AG04449 (cell line): ENCODE data around the gene CTNNAL1.
"Not testable (repeated sequence)": the region's sequence is repeated elsewhere in the genome, so short reads cannot be mapped to it uniquely, and the experiment has no call there.

Experiments
- CTCF ChIA-PET: fragments of 350-600 bp; formaldehyde crosslinking; extraction: SDS; loops from one replicate; lab custom pipeline; 2021; ENCODE audit warnings: antibody characterized with exemption; lab: Yijun Ruan, JAX
- POLR2A ChIA-PET: fragments of 400-600, 350-600 bp; formaldehyde crosslinking; extraction: SDS; loops from one replicate; lab custom pipeline; 2020; ENCODE audit warnings: antibody characterized with exemption, inconsistent platforms; lab: Yijun Ruan, JAX
- DNase-seq: peaks from one replicate; pipeline ENCODE4 v3.0.0-alpha.2; 2010; ENCODE audit warnings: low read depth, low spot score
- H3K4me3 ChIP-seq: 2 replicates; pipeline ENCODE4 v1.5.1; 2011; ENCODE audit warnings: low read depth, mild to moderate bottlenecking, control low read depth, low read length
- TF ChIP-seq, protein P1 (sequence below): IDR thresholded peaks from one replicate; pipeline ENCODE4 v1.5.1; 2011; ENCODE audit warnings: mild to moderate bottlenecking, moderate library complexity, low read length, control low read depth, inconsistent platforms; ENCODE audit not compliant: insufficient read depth; ENCODE audit errors: missing control alignments

The CTNNAL1 gene

DNA sequence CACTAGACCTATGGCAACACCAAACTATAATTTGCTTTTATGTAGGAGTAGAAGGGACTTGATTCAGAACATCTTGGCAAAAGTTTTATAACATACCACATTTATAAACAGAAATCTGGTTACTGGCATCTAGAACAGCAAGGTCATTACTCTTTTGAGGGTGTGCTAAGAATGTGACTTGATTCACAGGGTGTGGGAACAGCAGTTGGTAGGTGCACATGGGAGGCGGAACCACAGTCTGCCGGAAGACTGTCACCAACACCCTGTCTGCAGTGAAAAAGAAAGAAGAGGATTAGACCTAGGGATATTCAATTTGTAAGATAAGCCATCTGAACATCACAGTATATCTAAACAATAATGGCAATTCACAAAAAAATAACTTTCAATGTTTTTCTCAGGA, 102.4 kb downstream of the CTNNAL1 start:
- ChIA-PET CTCF (no interaction called here), POLR2A (no interaction called here)
- TF ChIP-seq, protein P1, sequence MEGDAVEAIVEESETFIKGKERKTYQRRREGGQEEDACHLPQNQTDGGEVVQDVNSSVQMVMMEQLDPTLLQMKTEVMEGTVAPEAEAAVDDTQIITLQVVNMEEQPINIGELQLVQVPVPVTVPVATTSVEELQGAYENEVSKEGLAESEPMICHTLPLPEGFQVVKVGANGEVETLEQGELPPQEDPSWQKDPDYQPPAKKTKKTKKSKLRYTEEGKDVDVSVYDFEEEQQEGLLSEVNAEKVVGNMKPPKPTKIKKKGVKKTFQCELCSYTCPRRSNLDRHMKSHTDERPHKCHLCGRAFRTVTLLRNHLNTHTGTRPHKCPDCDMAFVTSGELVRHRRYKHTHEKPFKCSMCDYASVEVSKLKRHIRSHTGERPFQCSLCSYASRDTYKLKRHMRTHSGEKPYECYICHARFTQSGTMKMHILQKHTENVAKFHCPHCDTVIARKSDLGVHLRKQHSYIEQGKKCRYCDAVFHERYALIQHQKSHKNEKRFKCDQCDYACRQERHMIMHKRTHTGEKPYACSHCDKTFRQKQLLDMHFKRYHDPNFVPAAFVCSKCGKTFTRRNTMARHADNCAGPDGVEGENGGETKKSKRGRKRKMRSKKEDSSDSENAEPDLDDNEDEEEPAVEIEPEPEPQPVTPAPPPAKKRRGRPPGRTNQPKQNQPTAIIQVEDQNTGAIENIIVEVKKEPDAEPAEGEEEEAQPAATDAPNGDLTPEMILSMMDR = no peak
- no peak overlapping the region for H3K4me3 ChIP-seq
- DNase-seq = no peak

- TF ChIP-seq, protein P1 = no peak
- DNase-seq = no peak
- CTCF ChIA-PET = interaction anchor here (0.8 kb wide), 1 partner anchor 12 kb away, joined by 3 read pairs; no protein-coding TSS in a partner anchor
- POLR2A ChIA-PET = no interaction called here
- H3K4me3 ChIP-seq = no peak overlapping the region
Measured at GRCh38 chr9:108910402-108910801, 102.9 kb downstream of the CTNNAL1 start.

DNA sequence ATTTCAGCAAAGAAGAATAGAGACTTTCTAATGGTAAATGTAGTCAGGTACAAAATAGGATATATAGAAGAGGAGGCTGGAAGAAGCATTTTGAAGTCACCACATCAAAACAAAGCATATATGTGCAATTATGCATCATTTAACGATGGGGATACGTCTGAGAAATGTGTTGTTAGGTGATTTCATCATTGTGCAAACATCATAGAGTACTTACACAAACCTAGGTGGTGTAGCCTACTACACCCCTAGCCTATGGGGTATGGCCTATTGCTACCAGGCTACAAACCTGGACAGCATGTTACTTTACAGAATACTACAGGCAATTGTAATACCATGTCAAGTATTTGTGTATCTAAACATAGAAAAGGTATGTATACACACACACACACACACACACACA, 107.8 kb downstream of the CTNNAL1 start:
- POLR2A ChIA-PET = no interaction called here
- DNase-seq = no peak
- TF ChIP-seq, protein P1 = no peak
- CTCF ChIA-PET = interaction anchor here (0.6 kb wide), 1 partner anchor 29 kb away, joined by 3 read pairs; the partner anchor contains the start of genes ABITRAM and ELP1
- no peak overlapping the region for H3K4me3 ChIP-seq

GRCh38 chr9:108904161-108904560, 109.1 kb downstream of the CTNNAL1 start:
- ChIA-PET CTCF (interaction anchor here (0.7 to 1.2 kb wide), 2 partner anchors 14 to 26 kb away, joined by 3 to 4 read pairs; no protein-coding TSS in a partner anchor), POLR2A (no interaction called here)
- TF ChIP-seq, protein P1 = no peak
- no peak overlapping the region for H3K4me3 ChIP-seq
- DNase-seq = no peak

- no peak for DNase-seq
- ChIA-PET CTCF (no interaction called here), POLR2A (no interaction called here)
- no peak overlapping the region for H3K4me3 ChIP-seq
- TF ChIP-seq, protein P1 = no peak
Measured at GRCh38 chr9:108903420-108904103, 109.7 kb downstream of the CTNNAL1 start.

DNA sequence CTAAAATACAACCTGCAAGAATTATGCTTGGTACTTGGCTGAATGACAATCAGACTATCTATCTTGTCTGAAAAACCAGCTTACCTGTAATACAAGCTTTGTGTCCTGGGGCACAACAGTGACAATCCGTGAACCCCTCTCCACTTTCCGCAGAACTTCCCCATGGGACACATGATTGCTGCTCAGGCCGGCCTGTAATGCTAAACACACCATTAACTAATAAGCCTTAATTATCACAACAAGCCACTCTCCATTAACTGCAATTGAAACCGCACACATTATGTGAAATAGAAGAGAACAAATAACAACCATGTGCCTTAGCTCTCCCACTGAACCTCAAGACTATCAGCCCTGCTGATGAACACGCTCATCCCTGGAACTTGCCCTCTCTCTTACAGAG, 113.1 kb downstream of the CTNNAL1 start:
- no peak for DNase-seq
- CTCF ChIA-PET = interaction anchor here (1.1 kb wide), 1 partner anchor 54 kb away, joined by 4 read pairs; no protein-coding TSS in a partner anchor
- H3K4me3 ChIP-seq = no peak overlapping the region
- TF ChIP-seq, protein P1 = no peak
- POLR2A ChIA-PET = no interaction called here

GRCh38 chr9:108899023-108899695, 114.1 kb downstream of the CTNNAL1 start:
- H3K4me3 ChIP-seq, POLR2A ChIA-PET, DNase-seq: not testable (repeated sequence)
- CTCF ChIA-PET = interaction anchor here (0.7 to 1.3 kb wide), 3 partner anchors 9 to 1385 kb away, joined by 3 to 4 read pairs (median 3); no protein-coding TSS in a partner anchor
